Hindlimb muscle (tissue), 1 donor: Measurements from ENCODE around the gene ANKRD12. TPM values are rescaled to one million over a fixed set of nuclear protein-coding genes. Genes with fewer than 3 reads are reported as not detected.

Experiments used
- DNase-seq: peaks from one replicate; pipeline ENCODE4 v3.0.0-alpha.2; 2013
- polyA plus RNA-seq: library from polyadenylated mRNA; unstranded; fragments of 120-200 nt; gene quantifications from one replicate; pipeline ENCODE4 v1.2.1, GENCODE V29; 2013; ENCODE audit not compliant: insufficient read length

ANKRD12 gene
- polyA plus RNA-seq, 1 donor, result 19.5 TPM

DNA sequence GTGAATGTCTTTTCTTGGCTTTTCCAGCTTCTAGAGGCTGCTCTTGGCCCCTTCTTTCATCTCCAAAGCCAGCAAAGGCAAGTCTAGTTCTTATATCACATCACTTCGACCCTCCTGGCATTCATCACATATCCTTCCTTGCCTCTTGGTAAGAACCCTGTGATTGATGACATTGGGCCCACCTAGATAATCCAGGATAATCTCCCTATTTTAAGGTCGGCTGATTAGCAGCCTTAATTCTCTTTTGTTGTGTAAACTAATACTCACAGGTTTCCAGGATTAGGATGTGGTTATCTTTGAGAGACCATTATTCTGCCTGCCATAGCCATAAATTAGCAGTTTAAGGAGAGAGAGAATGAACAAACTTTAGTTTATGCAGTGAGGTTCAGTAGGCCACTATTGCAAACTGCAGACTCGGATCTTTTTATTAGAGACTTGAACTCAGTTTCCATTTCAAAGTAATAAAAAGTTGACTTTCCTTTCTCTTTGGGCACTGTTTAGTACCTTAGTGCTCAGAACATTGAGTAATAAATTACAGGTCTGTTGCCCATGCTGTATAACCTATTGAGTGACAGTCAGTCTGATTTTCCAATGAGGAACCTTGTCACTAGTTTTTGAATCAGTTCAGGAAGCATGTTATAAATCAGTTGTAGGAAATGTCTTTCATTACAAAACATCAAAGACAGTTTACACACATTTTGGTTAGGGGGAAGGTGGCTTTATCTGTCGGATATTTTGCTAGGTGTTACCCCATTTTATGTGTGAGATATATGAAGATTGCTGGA is 29.6 kb upstream of the ANKRD12 start:
- no peak for DNase-seq

DNA sequence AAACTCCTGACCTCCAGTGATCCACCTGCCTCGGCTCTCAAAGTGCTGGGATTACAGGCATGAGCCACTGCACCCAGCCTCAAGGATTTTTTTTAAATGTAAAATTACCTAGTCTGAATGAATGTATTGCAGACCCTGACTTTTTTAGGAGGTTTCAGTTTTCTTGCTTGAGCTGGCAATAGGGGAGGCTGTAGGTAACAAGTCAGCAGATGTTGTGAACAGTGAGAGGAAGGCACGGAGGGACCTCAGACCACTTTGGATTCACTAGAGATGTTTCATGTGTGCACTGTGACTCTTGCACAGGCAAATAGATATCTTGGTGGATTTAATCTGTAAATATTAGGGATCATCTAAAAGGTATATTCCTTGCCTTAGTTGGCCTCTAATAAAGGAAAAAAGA is 27.7 kb upstream of the ANKRD12 start:
- DNase-seq, result no peak

DNA sequence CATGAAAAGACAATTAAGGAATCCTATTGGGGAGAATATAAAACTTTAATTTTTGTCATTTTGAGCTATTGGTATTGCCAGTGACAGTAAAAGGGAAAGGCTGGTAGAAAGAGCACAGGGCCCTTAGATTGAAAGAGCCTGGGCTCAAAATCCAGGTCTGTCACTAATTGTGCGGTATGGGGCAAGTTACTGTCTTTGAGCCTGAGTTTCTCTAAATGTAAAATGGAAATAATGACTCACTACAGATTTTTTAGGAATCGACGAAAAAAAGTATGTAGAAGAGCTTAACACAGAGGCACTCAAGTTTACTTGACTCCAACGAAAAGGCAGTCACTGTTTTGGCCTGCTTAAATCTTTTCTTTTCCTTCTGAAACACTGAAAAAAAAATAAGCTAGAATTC is 27.1 kb upstream of the ANKRD12 start:
- DNase-seq, result no peak

DNA sequence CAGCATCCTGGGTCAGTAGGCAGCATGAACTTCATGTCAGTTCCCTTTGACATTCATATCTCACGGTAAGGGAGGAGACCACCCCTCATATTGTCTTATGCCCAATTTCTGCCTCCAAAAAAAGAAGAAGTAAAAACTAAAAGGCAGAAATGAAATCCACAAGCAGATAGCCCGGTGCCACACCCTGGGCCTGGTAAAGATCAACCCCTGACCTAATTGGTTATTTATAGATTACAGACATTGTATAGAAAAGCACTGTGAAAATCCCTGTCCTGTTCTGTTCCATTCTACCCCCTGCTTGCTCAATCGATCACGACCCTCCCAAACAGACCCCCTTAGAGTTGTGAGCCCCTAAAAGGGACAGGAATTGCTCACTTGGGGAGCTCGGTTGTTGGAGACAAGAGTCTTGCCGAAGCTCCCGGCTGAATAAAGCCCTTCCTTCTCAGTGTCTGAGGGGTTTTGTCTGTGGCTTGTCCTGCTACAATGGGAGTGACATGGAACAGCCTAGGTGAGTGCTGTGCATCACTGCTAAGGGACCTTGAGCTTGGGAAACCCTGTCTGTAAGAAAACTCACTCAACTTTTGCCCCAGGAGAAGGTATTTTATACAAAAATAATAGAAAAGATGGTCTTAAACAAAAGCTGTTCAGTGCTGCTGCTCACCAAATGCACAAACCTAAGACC is 23.0 kb upstream of the ANKRD12 start:
- no peak for DNase-seq

DNA sequence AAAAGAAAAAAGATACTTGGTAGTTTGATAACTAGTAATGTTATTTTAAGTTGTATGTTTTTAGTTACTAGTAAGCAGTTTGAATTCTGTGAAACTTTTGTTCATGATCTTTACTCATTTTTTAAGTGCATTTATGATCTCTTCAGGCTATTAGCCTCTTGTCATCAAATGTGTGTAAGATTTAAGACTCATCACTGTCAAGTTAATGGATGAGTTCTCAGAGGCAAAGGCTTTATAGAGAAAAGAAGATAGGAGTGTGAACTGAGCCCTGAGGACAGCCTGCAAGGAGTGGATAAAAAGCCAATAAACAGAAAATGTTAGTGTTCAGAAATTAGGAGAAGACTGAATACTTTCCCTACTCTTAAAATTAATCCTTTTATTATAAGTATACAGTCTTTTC is 20.6 kb upstream of the ANKRD12 start:
- no peak for DNase-seq

DNA sequence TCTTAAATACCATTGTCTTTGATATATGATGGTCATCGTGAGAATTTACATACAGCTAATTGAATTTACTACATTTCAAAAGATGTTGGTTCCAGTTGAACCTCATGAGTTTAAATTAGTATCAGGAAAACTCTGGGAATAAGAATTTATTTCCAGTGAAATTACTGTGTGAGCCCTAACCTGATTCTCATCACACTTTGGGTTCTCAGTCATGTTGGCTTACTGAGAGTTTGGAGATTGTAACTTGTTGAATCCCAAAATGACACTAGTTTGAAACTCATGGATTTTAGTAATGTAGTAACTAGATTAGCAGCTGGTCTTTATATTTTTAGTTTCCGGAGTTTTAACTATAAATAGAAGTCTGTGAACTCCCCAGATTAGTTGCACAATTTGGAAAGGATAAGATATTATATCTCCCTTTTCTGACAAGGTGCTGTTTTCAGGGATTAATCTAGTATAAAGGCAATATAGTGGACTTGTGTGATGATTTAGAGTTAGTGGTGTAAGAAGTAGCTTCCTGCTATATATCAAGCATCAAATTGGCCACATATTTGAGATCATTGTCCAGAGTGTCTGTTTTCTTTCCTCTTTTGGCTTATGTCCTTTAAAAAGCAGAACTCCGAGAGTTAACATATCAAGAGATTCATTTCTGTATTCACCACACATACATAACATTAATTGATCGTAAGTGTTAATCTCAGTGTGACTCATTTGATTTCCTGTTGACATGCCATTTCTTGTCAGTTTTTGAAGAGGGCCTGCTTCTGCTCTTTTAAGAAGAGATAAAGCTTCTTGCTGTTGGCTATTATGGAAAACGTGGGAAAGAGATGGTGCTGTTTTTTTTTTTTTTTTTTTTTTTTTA is 18.4 kb upstream of the ANKRD12 start:
- DNase-seq, result no peak

DNA sequence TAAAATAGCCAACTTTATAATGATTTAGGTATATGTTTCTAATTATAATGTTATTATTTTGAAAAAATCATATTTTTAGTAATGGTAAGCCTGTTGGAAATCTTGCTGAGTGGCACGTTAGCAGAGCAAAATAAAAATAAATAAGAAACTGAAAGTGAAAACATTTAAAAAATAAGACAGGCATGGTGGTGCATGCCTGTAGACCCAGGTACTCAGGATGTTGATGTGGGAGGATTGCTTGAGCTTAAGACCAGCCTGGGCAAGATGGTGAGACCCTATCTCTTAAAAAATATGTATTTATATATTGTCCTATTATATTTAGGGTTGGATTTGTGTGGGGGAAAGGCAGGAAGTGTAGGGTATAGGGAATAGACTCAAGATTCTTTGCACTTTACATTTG is 15.8 kb upstream of the ANKRD12 start:
- DNase-seq, result no peak

DNA sequence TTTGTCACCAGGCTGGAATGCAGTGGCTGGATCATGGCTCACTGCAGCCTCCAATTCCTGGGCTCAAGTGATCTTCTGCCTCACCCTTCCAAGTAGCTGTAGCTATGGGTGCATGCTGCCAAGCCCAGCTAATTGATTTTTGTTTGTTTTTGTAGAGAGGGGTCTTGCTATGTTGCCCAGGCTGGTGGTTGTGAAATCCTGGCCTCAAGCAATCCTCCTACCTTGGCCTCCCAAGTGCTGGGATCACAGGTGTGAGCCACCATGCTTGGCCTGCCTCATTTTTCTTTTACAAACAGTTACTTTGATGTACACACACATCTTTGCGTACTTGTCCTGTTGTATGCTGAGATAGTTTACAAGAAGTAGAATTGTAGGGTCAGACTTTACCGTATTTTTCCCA is 13.1 kb upstream of the ANKRD12 start:
- DNase-seq, result no peak

DNA sequence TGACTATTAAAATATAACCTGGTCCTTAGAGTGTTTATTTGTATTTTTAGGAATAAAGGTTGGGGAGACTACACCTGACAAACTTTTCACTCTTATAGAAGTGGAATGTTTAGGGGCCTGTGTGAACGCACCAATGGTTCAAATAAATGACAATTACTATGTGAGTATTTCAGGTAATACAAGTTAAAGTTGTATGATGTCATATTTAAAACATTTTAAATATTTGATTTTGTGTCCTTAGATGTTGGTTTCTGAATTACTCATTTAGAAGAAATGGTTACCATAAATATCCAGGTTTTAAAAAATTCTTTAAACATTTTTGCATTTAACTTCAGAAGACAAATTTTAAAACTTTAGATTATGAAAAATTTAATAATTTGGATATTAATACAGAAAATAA is 11.8 kb upstream of the ANKRD12 start:
- no peak for DNase-seq

DNA sequence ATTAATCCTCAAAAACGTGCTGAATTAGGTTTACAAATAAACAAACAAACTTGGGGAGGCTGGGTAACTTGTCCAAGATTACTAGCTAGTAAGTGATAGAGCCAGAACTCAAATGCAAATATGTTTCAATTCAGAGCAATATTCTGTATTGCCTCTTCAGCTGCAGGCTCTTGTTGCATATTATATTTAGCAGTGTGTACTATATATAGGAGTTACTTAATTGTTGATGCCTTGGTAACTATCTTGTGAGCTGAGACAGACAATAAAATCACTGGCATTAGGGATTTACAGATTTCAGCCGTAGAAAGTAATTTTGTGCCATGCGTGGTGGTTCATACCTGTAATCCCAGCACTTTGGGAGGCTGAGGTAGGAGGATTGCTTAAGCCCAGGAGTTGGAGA is 10.2 kb upstream of the ANKRD12 start:
- DNase-seq, result no peak

DNA sequence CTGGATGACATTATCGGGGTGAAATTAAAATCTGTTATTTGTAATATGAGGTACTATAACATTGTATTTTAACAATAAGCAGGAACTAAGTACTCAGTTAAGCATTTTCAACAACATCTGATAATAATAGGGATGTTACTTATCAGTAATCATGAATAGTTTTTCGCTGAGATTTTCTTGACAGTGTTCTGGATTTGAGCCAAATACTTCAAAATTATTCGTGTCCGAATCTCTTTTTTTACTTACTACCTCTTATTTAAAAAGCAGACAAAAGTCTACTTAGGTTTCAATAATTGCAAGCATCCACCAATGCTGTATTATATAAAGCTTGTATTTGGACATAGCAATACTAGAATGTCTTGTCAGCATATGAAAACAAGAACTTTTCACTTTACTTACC is 6.4 kb upstream of the ANKRD12 start:
- DNase-seq, result no peak

DNA sequence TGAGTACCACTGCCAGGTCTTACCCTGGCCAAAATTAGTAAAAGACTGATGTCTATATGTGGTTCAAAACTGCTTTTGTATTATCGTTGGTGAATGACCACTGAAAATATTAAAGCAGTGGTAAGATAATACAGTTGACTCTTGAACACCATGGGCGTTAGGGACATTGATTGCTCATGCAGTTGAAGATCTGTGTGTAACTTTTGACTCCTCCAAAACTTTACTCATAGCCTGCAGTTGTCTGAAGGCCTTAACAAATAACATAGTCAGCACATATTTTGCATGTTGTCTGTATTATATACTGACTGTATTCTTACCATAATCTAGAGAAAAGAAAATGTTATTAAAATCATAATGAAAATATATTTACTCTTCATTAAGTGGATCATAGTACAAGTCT is 5.8 kb upstream of the ANKRD12 start:
- DNase-seq, result no peak

DNA sequence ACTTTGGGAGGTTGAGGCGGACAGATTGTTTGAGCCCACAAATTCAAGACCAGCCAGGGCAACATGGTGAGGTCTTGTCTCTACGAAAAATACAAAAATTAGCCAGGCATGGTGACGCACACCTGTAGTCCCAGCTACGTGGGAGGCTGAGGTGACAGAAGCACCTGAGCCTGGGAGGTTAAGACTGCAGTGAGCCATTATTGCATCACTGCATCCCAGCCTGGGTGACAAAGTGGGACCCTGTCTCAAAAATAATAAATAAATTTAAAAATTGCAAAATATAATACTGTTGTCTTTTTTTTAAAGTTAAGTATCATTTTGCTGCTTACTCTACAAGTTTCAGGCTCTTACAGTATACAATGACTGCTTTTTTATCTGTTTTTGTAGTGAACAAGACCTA is 4.0 kb upstream of the ANKRD12 start:
- DNase-seq, result no peak

DNA sequence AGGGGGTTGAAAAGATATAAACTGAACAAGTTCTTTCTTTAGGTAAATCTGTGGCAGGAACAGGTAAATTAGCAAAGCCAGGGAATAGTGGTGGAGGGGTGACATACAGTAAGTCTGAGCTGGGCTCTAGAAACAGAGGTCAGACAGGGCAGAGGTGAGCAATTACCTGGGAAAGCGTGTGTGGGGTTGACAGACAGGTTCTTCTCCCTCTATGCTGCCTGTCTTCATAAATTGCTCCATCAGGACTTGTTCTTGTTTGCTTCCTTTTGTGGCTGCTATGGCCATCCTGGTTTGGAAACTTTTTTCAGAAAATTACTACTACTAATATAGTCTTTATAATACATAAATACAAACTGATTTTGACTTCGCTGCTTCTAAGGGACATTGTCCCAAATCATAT is 3.4 kb upstream of the ANKRD12 start:
- no peak for DNase-seq

DNA sequence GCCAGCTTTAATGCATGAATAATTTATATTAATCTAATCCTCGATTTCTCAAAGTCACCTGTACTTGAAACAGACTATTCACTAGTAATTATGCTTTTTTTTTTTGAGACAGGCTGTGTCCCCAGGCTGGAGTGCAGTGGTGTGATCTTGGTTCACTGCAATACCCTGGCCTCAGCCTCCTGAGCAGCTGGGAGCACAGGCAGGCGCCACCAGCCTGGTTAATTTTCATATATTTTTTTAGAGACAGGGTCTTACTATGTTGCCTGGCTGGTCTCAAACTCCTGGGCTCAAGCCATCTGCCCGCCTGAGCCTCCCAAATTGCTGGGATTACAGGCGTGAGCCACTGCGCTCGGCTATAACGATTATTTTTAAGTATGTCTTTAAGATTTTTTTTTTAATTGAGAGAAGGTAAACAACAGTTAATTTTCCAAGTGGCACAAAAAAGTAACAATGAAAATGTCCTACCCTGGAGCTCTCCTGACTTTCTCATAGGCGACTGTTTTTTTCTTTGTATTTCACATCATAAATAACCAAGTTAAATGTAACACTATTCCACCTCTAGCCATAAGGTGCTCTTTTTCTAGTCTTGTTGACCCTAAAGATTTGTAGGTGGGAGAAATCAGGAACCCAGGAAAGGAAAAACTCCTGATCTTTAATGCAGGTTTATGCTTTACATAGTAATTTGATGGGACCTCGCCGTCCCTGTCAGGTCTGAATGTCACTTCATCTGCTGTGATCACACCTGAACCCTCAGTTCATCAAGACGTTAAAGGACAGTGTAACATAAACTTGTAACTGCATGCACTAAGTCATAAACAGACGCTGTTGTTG is 1.3 kb upstream of the ANKRD12 start:
- no peak for DNase-seq

DNA sequence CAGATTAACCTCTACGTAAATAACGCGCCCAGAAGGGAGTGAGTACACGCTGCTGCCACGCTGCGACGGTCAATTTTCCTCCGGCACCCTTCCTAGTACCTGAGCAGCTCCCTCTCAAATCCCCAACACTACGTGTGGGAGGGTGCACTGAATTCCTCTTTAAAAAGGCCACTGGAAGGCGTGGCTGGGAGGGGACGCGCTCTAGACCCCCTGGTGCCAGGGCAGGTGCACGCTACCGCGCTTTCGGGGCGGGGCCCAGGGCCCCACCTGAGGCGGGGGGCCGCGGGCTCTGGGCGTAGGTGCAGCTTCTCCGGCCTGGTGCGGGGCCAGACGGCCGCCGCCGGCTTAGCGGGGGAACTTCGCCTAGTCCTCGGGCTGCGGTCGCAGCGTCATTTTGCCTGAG is 668 bp upstream of the ANKRD12 start:
- no peak for DNase-seq

DNA sequence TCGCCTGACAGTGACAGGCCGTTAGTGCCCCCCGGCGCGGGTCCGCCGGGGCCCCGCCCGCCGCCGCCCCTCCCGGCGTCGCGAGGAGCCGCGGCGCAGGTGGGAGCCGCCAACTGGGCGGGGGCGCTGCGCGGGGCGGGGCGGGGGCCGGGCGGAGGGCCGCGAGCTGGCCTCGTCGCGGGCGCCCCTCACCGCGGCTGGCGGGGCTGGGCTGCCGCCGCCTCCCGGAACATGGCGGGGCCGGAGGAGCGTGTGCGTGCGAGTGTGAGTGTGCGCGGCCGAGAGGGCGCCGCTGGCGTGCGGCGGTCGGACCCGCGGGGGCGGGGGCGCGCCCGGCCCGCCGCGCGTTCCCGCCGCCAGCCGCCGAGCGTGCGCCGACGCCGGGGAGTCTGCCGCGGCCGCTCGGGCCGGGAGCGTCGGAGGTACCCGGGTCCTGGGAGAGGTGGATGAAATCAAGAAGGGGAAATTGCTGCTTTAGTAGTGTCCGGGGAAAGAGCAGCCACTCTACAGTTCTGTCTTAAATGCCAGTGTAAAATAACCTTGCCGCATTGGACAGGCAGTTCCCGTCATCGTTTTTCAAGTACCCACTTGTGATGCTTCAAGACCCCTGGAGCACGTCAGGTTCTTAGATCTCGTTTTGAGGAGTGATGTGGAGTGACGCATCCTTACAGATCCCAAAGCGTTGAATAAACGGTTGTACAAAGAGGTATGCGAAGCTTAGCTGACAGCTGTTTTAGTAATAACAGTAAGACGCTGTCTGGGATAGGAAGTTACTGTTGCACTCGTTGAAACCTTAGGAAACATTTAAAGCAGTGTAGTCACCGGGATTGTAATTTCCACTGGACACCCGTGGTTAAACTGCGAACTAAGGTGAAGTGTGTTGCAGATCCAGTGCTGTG is 836 bp downstream of the ANKRD12 start:
- peak; percentile 76 for DNase-seq

DNA sequence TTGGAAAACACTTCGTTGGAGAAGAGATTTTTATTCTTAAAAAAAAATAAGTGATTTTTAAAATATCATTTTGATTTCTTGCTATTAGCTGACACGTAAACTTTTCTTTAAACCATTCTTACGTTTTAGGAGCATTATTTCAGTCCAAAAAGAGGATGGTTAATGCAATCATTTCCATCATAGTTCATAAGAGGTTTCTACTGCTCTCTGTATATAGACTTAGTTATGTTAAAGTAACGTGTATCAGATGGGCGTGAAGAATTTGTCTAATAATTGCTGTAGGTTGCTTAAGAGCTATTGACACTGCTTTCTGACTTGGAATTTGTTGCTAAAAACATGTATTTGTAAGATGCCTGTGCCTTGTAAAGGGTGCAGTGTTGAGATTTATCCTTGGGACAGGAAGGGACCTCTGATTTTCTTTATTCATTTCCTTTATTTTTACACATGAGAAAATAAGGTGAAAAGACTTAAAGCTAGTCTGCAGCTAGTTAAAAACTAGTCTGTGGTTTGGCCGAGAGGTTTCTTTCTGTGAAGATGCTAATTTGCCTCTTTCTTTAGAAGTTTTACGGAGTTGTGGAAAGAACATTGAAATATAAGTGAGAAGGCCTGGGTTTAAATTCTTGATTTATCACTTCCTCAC is 2.9 kb downstream of the ANKRD12 start:
- no peak for DNase-seq

DNA sequence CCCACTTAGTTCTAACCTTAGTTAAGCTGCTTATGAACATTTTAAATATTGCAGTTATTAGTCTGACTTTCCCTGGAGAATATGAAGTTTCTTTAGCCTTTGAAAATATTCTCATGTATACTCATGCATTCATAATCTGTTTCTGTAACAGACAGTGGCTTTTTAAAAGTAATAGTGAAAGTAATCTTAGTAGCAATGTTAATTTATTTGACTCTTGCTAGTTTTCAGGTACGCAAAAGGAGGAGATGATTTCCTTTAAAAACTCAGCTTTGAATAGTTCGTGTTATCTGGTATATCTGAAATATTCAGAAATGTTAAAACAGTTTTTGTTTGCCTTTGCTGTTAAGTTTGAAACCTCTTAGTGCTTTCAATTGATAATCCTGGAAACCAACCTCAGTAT is 3.8 kb downstream of the ANKRD12 start:
- DNase-seq, result no peak

DNA sequence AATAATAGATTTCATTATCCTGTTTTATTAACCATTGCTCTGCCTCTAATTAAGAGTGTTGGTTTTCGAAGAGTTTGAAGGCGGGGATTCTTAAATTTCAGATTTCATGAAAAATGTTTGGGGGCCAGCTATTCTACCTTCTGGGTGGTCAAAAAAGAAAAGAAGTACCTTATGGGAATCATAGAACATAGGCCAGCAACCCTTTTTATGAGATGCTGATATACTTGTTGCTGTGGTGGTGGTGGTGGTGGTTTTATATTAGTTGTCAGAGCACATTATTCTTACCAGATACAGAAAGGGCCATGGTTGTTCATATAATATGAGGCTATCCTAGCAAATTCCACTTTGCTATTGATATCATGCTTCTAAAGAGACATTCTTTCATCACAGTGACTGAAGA is 4.4 kb downstream of the ANKRD12 start:
- no peak for DNase-seq

DNA sequence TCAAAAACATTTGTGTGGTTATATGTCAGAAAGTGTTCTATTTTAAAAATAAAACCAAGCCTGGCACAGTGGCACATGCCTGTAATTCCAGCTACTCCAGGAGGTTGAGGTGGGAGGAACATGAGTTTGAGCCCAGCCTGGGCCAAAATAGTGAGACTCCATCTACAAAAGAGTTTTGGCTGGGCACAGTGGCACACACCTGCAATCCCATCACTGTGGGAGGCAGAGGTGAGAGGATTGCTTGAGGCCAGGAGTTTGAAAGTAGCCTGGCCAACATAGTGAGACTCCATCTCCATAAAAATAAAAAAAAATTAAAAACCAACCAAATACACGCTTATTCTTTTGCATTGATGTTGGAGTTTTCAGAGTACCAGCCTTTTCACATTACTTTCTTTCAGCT is 9.6 kb downstream of the ANKRD12 start:
- DNase-seq, result no peak
